ENCODE data around the gene XRCC5.

- TF ChIP-seq CTCF (IDR thresholded peaks at IDR 0.05) (no peak), POLR2A (IDR thresholded peaks at IDR 0.05; ENCODE audit: low read depth) (no peak), POLR2AphosphoS5 (IDR thresholded peaks at IDR 0.05) (no peak)
Measured at GRCh38 chr2:216159144-216159543, 50.0 kb downstream of the XRCC5 start.
